PFSK-1 (cell line): ENCODE results near the gene ADGRA1.

ENCODE experiments used
- FOXP2 ChIP-seq: optimal IDR thresholded peaks from 2 replicates; pipeline ENCODE3; 2011; ENCODE audit warnings: borderline replicate concordance, control low read depth, inconsistent platforms; ENCODE audit not compliant: insufficient read depth; ENCODE audit errors: extremely low read length, extremely low read depth
- POLR2AphosphoS5 ChIP-seq: IDR thresholded peaks from 2 replicates; pipeline ENCODE4 v1.6.1; 2012; ENCODE audit warnings: low read depth, mild to moderate bottlenecking, control low read depth, low read length, moderate library complexity
- REST ChIP-seq, 2 experiments: IDR thresholded peaks; 2 replicates each; pipeline versions ENCODE4 v1.6.1 to v1.8.0; 2011 to 2012; ENCODE audit warnings: low read depth in 2 of 2, low read length in 2 of 2, control low read depth in 1 of 2, inconsistent platforms in 1 of 2, mild to moderate bottlenecking in 1 of 2, moderate library complexity in 1 of 2; ENCODE audit not compliant: insufficient read depth in 1 of 2
- SIN3A ChIP-seq: IDR thresholded peaks from 2 replicates; pipeline ENCODE4 v1.6.1; 2012; ENCODE audit warnings: mild to moderate bottlenecking, low read length, moderate library complexity, borderline replicate concordance; ENCODE audit not compliant: insufficient read depth
- TAF1 ChIP-seq: IDR thresholded peaks from 2 replicates; pipeline ENCODE4 v1.6.1; 2012; ENCODE audit warnings: low read length, control low read depth, borderline replicate concordance; ENCODE audit not compliant: insufficient read depth

Gene ADGRA1

GRCh38 chr10:133131053-133131452 lies 43.3 kb downstream of the ADGRA1 start:
- TF ChIP-seq POLR2AphosphoS5 (no peak), REST (IDR thresholded peaks at IDR 0.05; ENCODE audit: insufficient read depth in 1 of 2, low read depth in 2 of 2, low read length in 2 of 2) (no peak), SIN3A (no peak), FOXP2 (no peak), TAF1 (no peak)

- TF ChIP-seq POLR2AphosphoS5 (no peak), REST (IDR thresholded peaks at IDR 0.05; ENCODE audit: insufficient read depth in 1 of 2, low read depth in 2 of 2, low read length in 2 of 2) (no peak), TAF1 (no peak), FOXP2 (no peak), SIN3A (no peak)
Observed at GRCh38 chr10:133131734-133132472, 44.2 kb downstream of the ADGRA1 start.

- TF ChIP-seq SIN3A (no peak), REST (IDR thresholded peaks at IDR 0.05; ENCODE audit: insufficient read depth in 1 of 2, low read depth in 2 of 2, low read length in 2 of 2) (no peak), TAF1 (no peak)
Observed at GRCh38 chr10:133132473-133133291, 45.0 kb downstream of the ADGRA1 start.

- TF ChIP-seq FOXP2: no peak
- TF ChIP-seq REST (IDR thresholded peaks at IDR 0.05; ENCODE audit: insufficient read depth in 1 of 2, low read depth in 2 of 2, low read length in 2 of 2): no peak
- no peak for TF ChIP-seq TAF1
- TF ChIP-seq SIN3A: no peak
- no peak for TF ChIP-seq POLR2AphosphoS5
Observed at GRCh38 chr10:133133471-133134231, 45.9 kb downstream of the ADGRA1 start.
